DOHH2 (cell line): ENCODE data around the gene ZC3H4.

Experiments
- EZH2phosphoT487 ChIP-seq: fragments of 200-600 bp; sonication (generic); IDR thresholded peaks from 2 replicates; pipeline ENCODE4 v1.6.1; 2017; ENCODE audit warnings: borderline replicate concordance, mild to moderate bottlenecking, antibody characterized with exemption, low read length, moderate library complexity, mixed read lengths
- TF ChIP-seq, protein P1 (sequence below): fragments of 200-600 bp; sonication (generic); IDR thresholded peaks from one replicate; pipeline ENCODE4 v1.5.1; 2014; ENCODE audit warnings: antibody characterized with exemption, mild to moderate bottlenecking, low read depth, low read length; ENCODE audit not compliant: poor library complexity, severe bottlenecking

DNA sequence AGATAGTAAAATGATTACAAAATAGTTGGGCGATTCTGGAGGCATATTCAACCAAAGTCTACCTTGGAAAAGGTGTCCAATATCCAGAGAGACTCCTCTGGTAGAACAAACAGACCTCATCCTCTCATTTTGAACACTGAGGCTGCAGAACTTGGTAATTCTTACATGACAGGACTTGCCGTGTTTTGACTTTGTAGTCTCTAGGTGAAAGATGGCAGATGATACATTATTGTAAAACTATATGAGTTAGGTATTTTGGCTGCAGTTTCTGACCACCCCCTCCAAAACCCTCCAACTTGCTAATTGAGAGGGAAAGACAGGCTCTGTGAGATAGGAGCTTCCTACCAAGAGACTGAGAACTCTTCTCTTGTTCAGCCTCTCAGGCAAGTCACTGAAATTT lies 39.7 kb upstream of the ZC3H4 start:
- TF ChIP-seq, protein P1, sequence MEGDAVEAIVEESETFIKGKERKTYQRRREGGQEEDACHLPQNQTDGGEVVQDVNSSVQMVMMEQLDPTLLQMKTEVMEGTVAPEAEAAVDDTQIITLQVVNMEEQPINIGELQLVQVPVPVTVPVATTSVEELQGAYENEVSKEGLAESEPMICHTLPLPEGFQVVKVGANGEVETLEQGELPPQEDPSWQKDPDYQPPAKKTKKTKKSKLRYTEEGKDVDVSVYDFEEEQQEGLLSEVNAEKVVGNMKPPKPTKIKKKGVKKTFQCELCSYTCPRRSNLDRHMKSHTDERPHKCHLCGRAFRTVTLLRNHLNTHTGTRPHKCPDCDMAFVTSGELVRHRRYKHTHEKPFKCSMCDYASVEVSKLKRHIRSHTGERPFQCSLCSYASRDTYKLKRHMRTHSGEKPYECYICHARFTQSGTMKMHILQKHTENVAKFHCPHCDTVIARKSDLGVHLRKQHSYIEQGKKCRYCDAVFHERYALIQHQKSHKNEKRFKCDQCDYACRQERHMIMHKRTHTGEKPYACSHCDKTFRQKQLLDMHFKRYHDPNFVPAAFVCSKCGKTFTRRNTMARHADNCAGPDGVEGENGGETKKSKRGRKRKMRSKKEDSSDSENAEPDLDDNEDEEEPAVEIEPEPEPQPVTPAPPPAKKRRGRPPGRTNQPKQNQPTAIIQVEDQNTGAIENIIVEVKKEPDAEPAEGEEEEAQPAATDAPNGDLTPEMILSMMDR = no peak
- no peak for TF ChIP-seq EZH2phosphoT487
